NCI-H2081 treated with DMSO at 0.1 percent for 48 hours (cell line): ENCODE results near the gene PPP2R1B.
"Not testable (repeated sequence)": the region's sequence is repeated elsewhere in the genome, so short reads cannot be mapped to it uniquely, and the experiment has no call there.

Experiments
- DNase-seq: peaks from one replicate; lab custom pipeline; 2025; lab: John Stamatoyannopoulos, UW

Gene PPP2R1B

GRCh38 chr11:111765984-111766833 is at the start of gene PPP2R1B:
TSS of gene PPP2R1B (minus strand) at chr11:111766389. CDS start at chr11:111766361, 28 bp downstream.
- peak; percentile 28 for DNase-seq

GRCh38 chr11:111815489-111815888 is 49.3 kb upstream of the PPP2R1B start:
- DNase-seq, result no peak

DNA sequence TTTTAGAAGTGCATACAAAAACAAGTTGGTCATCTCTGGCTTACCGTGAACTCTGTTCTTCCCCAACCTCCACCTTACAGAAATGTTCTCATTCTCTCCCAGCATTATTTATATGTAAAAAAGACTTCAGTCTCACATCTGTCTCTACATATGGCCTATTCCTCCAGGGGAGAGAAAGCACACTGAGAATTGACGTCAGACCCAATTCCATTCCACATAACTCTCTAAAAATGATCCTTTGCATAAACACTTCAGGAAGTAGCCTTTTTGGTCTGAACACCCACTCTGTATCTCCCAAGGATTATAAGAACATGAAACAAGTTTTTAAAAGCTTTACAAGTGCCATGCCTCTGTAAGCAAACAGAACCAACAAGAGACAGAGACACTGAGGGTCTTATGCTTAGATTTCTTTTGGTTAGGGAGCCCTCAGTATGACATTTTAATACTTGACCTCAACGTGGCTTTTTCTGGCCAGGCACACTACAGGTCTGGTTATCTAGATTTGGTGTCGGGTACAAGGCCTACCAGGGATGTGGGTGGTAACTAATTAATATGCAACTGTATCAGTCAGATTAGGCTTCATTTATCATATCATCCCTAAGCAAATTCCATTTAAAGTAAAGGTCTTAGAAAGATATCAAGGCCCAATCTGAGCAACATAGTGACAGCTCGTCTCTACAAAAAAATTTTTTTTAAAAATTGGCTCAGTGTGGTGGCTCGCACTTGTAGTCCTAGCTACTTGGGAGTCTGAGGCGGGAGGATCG is 48.5 kb upstream of the PPP2R1B start:
- DNase-seq, result no peak

DNA sequence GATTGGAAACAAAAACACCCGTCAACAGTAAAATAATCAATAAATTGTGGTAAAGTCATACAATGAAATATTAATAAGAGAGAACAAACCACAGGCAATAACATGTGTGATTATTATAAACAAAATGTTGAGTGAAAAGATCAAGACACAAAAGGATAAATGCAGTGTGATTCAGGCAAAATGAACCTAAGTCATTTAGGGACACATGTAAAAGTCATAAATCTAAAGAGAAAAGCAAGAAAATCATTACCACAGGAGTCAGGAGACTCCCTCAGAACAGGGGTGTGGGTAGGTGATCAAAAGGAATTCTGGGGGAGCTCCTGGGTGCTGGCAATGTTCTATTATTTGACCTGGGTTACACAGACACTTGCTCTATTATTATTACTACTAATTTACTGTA is 47.9 kb upstream of the PPP2R1B start:
- DNase-seq, result no peak

DNA sequence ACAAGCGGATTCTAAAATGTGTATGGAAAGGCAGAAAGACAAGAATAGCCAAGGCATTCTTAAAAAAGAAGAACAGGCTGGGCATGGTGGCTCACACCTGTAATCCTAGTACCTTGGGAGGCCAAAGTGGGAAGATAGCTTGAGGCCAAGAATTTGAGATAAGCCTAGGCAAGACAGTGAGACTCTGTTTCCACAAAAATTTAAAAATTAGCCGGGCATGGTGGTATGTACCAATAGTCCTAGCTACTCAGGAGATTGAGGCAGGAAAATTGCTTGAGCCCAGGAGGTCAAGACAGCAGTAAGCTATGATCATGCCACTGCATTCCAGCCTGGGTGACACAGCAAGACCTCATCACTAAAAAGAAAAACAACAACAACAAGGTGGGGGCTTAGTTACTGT is 46.0 kb upstream of the PPP2R1B start:
- no peak for DNase-seq

- DNase-seq, result no peak
These were observed 45.3 kb upstream of the PPP2R1B start for GRCh38 chr11:111811445-111811844.

- DNase-seq, result no peak
These were observed 42.6 kb upstream of the PPP2R1B start for GRCh38 chr11:111808834-111809233.

DNA sequence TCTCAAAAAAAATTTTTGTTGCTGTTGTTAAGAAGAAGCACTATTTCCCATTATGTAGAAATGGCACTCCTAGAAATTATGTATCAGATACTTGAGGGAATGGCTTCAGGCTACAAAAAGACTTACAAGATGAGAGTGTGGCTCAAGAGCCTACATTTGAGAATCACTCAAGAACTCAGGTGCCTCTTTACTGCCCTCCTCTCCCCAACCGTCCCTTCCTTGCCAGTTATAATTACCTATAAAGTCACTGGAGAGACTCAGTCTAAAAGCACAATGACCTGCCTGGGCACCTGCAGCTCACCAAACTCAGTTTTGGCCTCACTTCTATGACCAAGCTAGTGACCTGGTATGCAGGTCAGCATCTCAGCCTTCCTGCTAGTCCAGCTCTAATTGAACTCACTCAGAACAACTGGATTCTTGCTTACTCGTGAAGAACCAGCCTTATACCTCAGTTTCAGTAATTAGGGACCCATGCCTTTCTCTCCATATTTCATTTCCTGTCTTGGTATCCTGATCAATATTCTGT is 41.9 kb upstream of the PPP2R1B start:
- no peak for DNase-seq

DNA sequence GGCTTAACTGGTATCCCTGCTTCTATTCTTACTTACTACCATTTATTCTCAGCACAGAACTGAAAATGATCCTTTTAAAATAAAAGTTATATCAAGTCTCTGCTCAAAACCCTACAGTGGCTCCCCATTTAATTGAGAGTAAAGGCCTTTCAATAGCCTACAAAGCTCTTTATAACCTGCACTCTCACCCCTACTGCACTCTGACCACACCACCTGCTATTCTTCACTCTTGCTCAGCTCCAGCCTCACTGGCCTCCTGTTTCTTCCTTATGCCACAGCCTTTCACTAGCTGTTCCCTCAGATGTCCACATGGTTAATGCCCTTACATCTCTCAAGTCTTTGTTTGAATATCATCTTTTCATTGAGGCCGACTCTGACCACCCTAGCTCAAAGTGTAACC is 40.9 kb upstream of the PPP2R1B start:
- DNase-seq, result no peak

- no peak for DNase-seq
These were observed 34.9 kb upstream of the PPP2R1B start for GRCh38 chr11:111801135-111801534.

- DNase-seq, result no peak
These were observed 32.1 kb upstream of the PPP2R1B start for GRCh38 chr11:111798279-111798678.

- no peak for DNase-seq
These were observed 31.0 kb upstream of the PPP2R1B start for GRCh38 chr11:111797145-111797581.

- DNase-seq, result no peak
These were observed 30.5 kb upstream of the PPP2R1B start for GRCh38 chr11:111796696-111797095.

GRCh38 chr11:111795334-111795985 is 29.3 kb upstream of the PPP2R1B start:
- no peak for DNase-seq

DNA sequence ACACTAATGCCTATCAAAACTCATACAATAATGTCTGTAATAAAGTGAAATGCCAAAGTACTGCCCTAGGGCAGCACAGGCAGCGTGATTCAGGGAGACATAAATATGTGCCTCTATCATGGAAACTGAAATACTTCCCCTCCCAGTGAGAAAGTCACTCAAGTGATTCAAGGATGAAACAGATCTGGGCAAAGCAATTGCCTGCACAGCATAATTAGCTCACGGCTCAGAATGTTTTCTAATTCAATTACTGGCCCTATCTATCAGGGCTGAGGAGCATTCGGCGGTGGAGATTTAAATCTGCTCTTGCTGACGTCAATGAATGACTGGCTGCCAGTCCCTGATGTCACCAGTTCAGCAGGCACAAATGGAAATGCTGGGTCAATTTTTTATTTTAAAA is 27.7 kb upstream of the PPP2R1B start:
- DNase-seq, result no peak

DNA sequence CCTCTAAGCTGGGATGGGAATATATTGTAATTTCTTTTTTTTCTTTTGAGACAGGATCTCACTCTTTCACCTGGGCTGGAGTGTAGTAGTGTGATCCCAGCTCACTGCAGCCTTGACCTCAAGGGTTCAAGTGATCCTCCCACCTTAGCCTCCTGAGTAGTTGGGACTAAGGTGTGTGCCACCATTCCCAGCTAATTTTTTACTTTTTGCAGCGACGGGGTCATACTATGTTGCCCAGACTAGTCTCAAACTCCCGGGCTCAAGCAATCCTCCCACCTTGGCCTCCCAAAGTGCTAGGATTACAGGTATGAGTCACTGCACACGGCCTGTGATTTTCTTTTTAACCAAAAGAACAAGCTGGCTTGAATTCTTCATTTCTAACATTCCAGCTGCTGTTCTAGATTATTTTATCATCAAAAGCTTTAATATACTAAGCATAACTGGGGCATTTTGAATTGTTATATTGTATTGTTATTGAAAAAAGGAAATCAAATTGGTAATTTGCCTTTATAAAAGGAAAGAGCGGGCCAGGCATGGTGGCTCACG is 26.8 kb upstream of the PPP2R1B start:
- DNase-seq, result no peak

DNA sequence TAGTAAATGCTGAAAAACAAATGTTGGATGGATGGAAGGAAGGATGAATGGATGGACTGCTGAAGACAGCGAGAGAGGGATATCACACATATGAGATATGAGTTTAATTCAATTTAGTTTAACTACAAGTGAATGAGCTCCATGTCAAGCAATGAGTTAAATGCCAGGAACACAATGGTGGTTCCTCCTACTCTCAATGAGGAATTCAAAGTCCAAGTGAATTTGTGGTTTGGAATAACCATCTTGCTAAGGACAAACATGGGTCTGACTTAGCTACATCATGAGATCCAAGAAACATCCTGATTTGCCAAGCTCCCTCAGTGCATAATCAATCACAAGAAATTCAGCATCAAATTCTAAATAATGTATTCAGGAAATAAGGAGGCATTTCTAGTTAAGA is 26.1 kb upstream of the PPP2R1B start:
- DNase-seq, result no peak

DNA sequence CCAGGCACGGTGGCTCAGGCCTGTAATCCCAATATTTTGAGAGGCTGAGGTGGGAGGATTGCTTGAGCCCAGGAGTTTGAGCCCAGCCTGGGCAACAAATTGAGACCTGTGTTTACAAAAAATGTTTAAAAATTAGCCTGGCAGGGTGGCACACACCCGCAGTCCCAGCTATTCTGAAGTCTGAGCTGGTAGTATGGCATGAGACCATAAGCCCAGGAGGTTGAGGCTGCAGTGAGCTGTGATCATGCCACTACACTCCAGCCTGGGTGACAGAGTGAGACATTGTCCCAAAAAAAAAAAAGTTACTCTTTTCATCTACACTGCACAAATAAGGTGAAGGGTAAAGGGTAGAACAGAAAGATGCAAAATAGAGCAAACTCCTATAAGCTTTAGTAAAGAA is 22.3 kb upstream of the PPP2R1B start:
- DNase-seq, result no peak

DNA sequence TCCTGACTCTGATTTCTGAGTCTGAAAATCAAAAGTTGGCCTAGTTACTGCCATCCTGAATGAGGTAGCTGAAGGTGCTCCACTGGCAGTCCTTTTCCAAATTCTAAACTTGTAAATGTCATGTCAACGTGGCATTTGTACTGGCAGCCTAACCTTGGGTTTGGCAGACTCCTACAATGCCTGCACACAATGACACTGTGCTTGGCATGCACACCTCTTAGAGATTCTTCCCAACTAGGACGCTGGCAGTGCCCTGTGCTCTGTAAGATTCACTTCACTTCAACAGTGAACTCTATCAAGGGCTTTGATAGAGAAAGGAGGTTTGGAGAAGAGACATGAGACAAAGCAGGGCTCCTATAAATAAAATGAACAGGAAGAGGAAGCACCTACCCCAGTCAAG is 21.9 kb upstream of the PPP2R1B start:
- DNase-seq, result no peak

DNA sequence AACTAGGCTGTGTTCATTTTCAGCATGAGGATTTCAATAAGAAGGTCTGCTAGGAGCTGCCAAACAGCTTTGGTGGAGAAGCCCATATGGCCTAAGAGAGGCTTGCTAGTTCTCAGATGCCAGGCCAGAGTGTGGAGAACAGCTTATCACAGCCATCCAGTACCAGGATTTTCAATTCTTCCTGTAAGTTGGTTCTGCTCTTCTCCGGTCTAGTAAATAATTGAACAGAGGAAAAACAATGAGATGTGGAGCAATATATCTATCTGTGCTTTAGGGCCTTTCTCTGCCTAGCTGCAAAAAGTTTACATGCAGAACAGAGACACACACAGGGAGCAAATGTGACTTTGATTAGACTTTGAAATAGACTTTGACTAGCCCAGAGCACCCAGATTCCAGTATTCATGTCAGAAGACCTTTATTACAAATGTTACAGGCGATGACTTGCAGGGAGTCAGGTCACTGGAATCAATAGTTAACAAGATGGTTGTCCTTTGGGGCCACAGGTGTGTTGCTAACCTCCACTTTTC is 19.8 kb upstream of the PPP2R1B start:
- DNase-seq, result no peak

DNA sequence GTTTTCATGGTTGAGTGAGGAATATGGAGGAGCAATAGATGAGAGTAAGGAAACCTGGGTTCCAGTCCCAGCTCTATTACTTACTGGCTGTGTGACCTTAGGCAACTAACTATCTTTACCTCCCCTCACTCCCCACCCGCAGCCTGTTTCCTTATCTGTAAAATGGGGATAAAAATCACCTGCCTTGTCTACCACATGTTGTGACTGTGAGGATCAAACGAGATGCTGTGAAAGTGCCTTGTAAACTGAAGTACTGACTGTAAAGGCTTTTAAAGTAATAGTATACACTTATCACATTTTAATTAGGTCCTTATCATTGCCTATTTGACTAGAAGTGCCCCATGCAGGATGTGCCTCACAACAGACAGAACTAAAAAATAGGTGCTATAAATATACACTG is 18.9 kb upstream of the PPP2R1B start:
- DNase-seq, result no peak

- not testable (repeated sequence) for DNase-seq
These were observed 18.1 kb upstream of the PPP2R1B start for GRCh38 chr11:111784311-111784710.
